Measurements from ENCODE around the gene NCK2. TPM values are rescaled to one million over a fixed set of nuclear protein-coding genes. Genes with fewer than 3 reads are reported as not detected.

The NCK2 gene
- total and polyA plus RNA-seq, 9 of the 15 experiments (the other 6 are each of a cell fraction or from before 2014, with no cell fraction given) = 0.90 to 27.9 (median 15.9) TPM

GRCh38 chr2:105776560-105776928 lies 31.8 kb downstream of the NCK2 start:
- no peak for TF ChIP-seq CHAMP1 (IDR thresholded peaks at IDR 0.05)
- TF ChIP-seq CREBBP (IDR thresholded peaks at IDR 0.05; ENCODE audit: low read depth, low read length) = no peak
- TF ChIP-seq SETDB1 (IDR thresholded peaks at IDR 0.05; ENCODE audit: low read length) = no peak
- TF ChIP-seq U2AF1 (optimal IDR thresholded peaks at IDR 0.05; ENCODE audit: low read depth, low read length) = no peak
- no peak for TF ChIP-seq SREBF2 (CRISPR knock-in tag; IDR thresholded peaks at IDR 0.05)
- no peak for TF ChIP-seq SAP30 (IDR thresholded peaks at IDR 0.05; ENCODE audit: borderline replicate concordance, insufficient read depth, low read depth, low read length, poor library complexity, severe bottlenecking)
- TF ChIP-seq NCOA4 (IDR thresholded peaks at IDR 0.05; ENCODE audit: partially characterized antibody) = no peak
- no peak for TF ChIP-seq ADNP (tag; IDR thresholded peaks at IDR 0.05)
- TF ChIP-seq ATF1 (CRISPR knock-in tag; IDR thresholded peaks at IDR 0.05) = no peak
- no peak for TF ChIP-seq ATF1 (tag; IDR thresholded peaks at IDR 0.05)
- no TSS peak for BruUV-seq (replicated peaks)
- Histone ChIP-seq H3K9me1 (ENCODE audit: control insufficient read depth, insufficient read depth, low read length) (no peaks in the 10 kb centered on the region), H3K36me3 (ENCODE audit: control insufficient read depth, insufficient read depth, low read length) (no peaks in the 10 kb centered on the region), H4K20me1 (replicated peaks; ENCODE audit: control insufficient read depth, insufficient read depth, low read length) (peaks cover 12% of the 10 kb centered on the region), H3K9ac (ENCODE audit: insufficient read depth in 1 of 2, low read depth in 2 of 2, low read length in 2 of 2) (peak overlapping the region in 1 of 2 experiments; percentile 13; a peak in 1 of 4 replicates), H3K27me3 (ENCODE audit: control insufficient read depth in 2 of 2, insufficient read depth in 2 of 2, low read length in 2 of 2) (no peaks in the 10 kb centered on the region), H3K4me1 (replicated peaks in 1 of 2; ENCODE audit: control insufficient read depth in 2 of 2, insufficient read depth in 2 of 2, low read length in 2 of 2) (peaks cover 0 to 3% of the 10 kb centered on the region in 2 experiments; a peak in 2 of 5 replicates), H2AFZ (ENCODE audit: low read depth, low read length) (no peak overlapping the region), H3K4me3 (no peak overlapping the region), H3K79me2 (ENCODE audit: control insufficient read depth, insufficient read depth, low read length) (no peaks in the 10 kb centered on the region), H3K9me3 (replicated peaks; ENCODE audit: control insufficient read depth, insufficient read depth, low read depth, low read length) (no peaks in the 10 kb centered on the region), H3K27ac (ENCODE audit: extremely low read depth, low read depth, low read length) (no peak overlapping the region), H3K4me2 (ENCODE audit: insufficient read depth, low read length) (no peak overlapping the region)
- intact Hi-C loops (cut with micrococcal nuclease) = no loop called here
- WGBS (ENCODE audit: insufficient coverage, low coverage, missing lambda C conversion rate) = 64% methylated on average over 5 of the region's 5 CpGs
- DNase-seq (ENCODE audit: extremely low read depth in 1 of 4, low spot score in 3 of 4) (no peak), ATAC-seq (no peak), FAIRE-seq (no peak)
- POLR2A ChIA-PET = no interaction called here
- CTCF ChIA-PET (ENCODE audit: low intra/inter-chr PET ratio) = no interaction called here
- in situ Hi-C loops (cut with MboI) = no loop called here

All from K562 (cell line).